GM19463 (cell line): ENCODE results near the gene WWOX.

ENCODE experiments used
- ATAC-seq: cut with Tn5 transposase; IDR thresholded peaks from one replicate; pipeline ENCODE4 v1.9.1; 2021; ENCODE audit warnings: mild to moderate bottlenecking, moderate library complexity; ENCODE audit not compliant: unreplicated experiment

WWOX gene

GRCh38 chr16:78258375-78259065, 159.1 kb downstream of the WWOX start:
- ATAC-seq: no peak

- no peak for ATAC-seq
These were observed 160.4 kb downstream of the WWOX start for GRCh38 chr16:78259873-78260272.

GRCh38 chr16:78264642-78265041, 165.2 kb downstream of the WWOX start:
- ATAC-seq: no peak

GRCh38 chr16:78269256-78269655, 169.8 kb downstream of the WWOX start:
- no peak for ATAC-seq

GRCh38 chr16:78271981-78272380, 172.5 kb downstream of the WWOX start:
- no peak for ATAC-seq

- ATAC-seq: no peak
These were observed 175.3 kb downstream of the WWOX start for GRCh38 chr16:78274771-78275170.

GRCh38 chr16:78275420-78275819, 176.0 kb downstream of the WWOX start:
- no peak for ATAC-seq

- no peak for ATAC-seq
These were observed 178.0 kb downstream of the WWOX start for GRCh38 chr16:78277321-78278055.

- no peak for ATAC-seq
These were observed 178.6 kb downstream of the WWOX start for GRCh38 chr16:78278056-78278450.

GRCh38 chr16:78281115-78281514, 181.7 kb downstream of the WWOX start:
- ATAC-seq: no peak

GRCh38 chr16:78283548-78284251, 184.2 kb downstream of the WWOX start:
- ATAC-seq: no peak

- no peak for ATAC-seq
These were observed 184.9 kb downstream of the WWOX start for GRCh38 chr16:78284326-78284725.

- ATAC-seq: no peak
These were observed 185.5 kb downstream of the WWOX start for GRCh38 chr16:78284957-78285434.

- ATAC-seq: no peak
These were observed 186.0 kb downstream of the WWOX start for GRCh38 chr16:78285437-78285922.

GRCh38 chr16:78286065-78286464, 186.6 kb downstream of the WWOX start:
- no peak for ATAC-seq

GRCh38 chr16:78288888-78289287, 189.4 kb downstream of the WWOX start:
- ATAC-seq: no peak

GRCh38 chr16:78289373-78289772, 189.9 kb downstream of the WWOX start:
- no peak for ATAC-seq

- no peak for ATAC-seq
These were observed 190.4 kb downstream of the WWOX start for GRCh38 chr16:78289844-78290277.

- no peak for ATAC-seq
These were observed 190.9 kb downstream of the WWOX start for GRCh38 chr16:78290395-78290794.

- ATAC-seq: no peak
These were observed 191.6 kb downstream of the WWOX start for GRCh38 chr16:78290872-78291591.

- ATAC-seq: no peak
These were observed 192.2 kb downstream of the WWOX start for GRCh38 chr16:78291604-78292003.
